Chondrocyte (in vitro differentiated cells): Measurements from ENCODE around the gene MATK. TPM values are rescaled to one million over a fixed set of nuclear protein-coding genes. Genes with fewer than 3 reads are reported as not detected.

Experiments used
- DNase-seq: peaks from one replicate; pipeline ENCODE4 v3.0.0; 2021; ENCODE audit warnings: mixed read lengths, low spot score
- H3K27ac Mint-ChIP-seq: one replicate; pipeline ENCODE4 v1.8.0; 2021; ENCODE audit warnings: mild to moderate bottlenecking, moderate library complexity, mixed read lengths; ENCODE audit not compliant: unreplicated experiment
- H3K27me3 Mint-ChIP-seq: 2 replicates; pipeline ENCODE4 v1.8.0; 2021; ENCODE audit warnings: low read depth, mixed read lengths
- H3K36me3 Mint-ChIP-seq: 2 replicates; pipeline ENCODE4 v1.8.0; 2021; ENCODE audit warnings: low read depth, mixed read lengths
- H3K4me1 Mint-ChIP-seq: 2 replicates; pipeline ENCODE4 v1.8.0; 2021; ENCODE audit warnings: low read depth, mild to moderate bottlenecking, mixed read lengths
- H3K4me3 Mint-ChIP-seq: one replicate; pipeline ENCODE4 v1.8.0; 2021; ENCODE audit warnings: mild to moderate bottlenecking, moderate library complexity, mixed read lengths; ENCODE audit not compliant: unreplicated experiment
- H3K9me3 Mint-ChIP-seq: 2 replicates; pipeline ENCODE4 v1.8.0; 2021; ENCODE audit warnings: low read depth, mixed read lengths
- CTCF ChIP-seq: fragments of 200-600 bp; sonication (generic); IDR thresholded peaks from 2 replicates; pipeline ENCODE4 v1.5.0; 2021; ENCODE audit warnings: antibody characterized with exemption, mild to moderate bottlenecking, moderate library complexity
- total RNA-seq: library from RNA; stranded (reverse); gene quantifications from 3 replicates; pipeline ENCODE4 v1.2.1, GENCODE V29; 2021

Gene MATK
- total RNA-seq, 1 donor from 2014 or later = not detected

DNA sequence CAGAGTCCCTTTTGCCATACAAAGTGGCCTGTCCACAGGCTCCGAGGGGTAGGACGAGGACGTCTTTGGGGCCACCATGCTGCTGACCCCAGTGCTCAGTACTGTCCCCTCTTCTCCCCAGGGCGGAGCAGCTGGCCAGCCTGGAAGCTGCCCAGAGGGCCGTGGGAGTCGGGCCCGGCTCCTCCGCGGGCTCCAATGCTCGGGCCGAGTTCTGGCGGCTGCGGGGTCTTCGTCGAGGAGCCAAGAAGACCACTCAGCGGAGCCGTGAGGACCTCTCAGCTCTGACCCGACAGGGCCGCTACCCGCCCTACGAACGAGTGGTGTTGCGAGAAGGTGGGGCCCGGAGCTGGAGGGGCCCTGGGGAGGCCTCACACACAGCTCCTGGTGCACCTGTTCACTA is 45.8 kb downstream of the MATK start:
- no peak for DNase-seq
- H3K4me1 Mint-ChIP-seq = no peaks in the 10 kb centered on the region
- H3K27me3 Mint-ChIP-seq = peaks cover 10% of the 10 kb centered on the region
- no peak for TF ChIP-seq CTCF
- no peaks in the 10 kb centered on the region for H3K9me3 Mint-ChIP-seq
- no peaks in the 10 kb centered on the region for H3K36me3 Mint-ChIP-seq
- no peak overlapping the region for H3K27ac Mint-ChIP-seq
- no peak overlapping the region for H3K4me3 Mint-ChIP-seq

GRCh38 chr19:3738477-3739220 is 47.5 kb downstream of the MATK start:
- Mint-ChIP-seq H3K27ac (no peak overlapping the region), H3K9me3 (no peaks in the 10 kb centered on the region), H3K27me3 (peaks cover 10% of the 10 kb centered on the region), H3K4me3 (no peak overlapping the region), H3K36me3 (no peaks in the 10 kb centered on the region), H3K4me1 (no peaks in the 10 kb centered on the region)
- no peak for DNase-seq
- no peak for TF ChIP-seq CTCF

DNA sequence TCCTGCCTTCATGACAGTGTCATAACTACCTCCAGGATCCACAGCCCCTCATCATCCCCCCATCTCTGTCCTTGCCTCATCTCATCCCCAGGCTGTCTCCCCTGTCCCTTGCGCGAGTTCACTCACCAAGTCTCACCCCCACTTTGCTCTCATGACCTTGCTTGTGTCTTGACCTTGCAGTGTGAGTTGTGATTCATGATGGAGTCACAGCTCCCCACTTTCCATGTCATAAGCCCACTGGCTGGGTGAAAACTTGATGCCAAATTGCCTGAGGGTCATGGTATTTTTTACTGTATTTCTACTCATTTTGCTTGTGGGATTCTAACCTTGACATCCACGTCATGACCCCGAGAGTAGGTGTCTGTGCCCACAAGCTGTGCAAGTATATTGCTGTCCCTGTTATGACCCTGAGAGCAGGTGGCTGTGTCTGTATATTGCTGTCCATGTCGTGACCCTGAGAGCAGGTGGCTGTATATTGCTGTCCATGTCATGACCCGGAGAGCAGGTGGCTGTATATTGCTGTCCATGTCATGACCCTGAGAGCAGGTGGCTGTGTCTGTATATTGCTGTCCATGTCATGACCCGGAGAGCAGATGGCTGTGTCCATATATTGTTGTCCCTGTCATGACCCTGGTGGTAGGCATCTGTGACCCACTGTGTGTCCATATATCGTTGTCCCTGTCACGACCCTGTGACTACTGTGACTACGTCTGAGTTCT is 48.5 kb downstream of the MATK start:
- no peak for TF ChIP-seq CTCF
- Mint-ChIP-seq H3K9me3 (no peaks in the 10 kb centered on the region), H3K4me3 (no peak overlapping the region), H3K36me3 (no peaks in the 10 kb centered on the region), H3K27ac (no peak overlapping the region), H3K27me3 (peaks cover 10% of the 10 kb centered on the region), H3K4me1 (no peaks in the 10 kb centered on the region)
- no peak for DNase-seq

DNA sequence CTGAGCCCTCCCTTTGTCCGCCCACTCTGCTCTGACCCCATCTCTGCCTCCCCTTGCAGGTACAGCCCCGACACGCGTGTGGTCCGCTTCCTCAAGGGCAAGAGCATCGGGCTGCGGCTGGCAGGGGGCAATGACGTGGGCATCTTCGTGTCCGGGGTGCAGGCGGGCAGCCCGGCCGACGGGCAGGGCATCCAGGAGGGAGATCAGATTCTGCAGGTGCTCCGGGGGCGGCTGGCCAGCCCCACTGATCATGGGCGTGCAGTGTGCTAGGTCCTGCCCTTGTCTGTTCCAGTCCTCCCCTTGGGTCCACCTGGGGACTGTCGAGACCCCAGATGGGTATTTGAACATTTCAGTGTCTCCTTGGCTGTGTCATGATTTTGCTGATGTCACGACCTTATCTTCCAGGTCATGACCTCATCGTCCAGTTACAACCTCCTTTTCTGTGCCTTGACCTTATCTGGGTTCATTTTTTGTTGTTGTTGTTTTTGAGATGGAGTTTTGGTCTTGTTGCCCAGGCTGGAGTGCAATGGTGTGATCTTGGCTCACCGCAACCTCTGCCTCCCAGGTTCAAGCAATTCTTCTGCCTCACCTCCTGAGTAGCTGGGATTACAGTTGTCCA is 50.0 kb downstream of the MATK start:
- no peak for TF ChIP-seq CTCF
- no peaks in the 10 kb centered on the region for H3K9me3 Mint-ChIP-seq
- no peak for DNase-seq
- peaks cover 10% of the 10 kb centered on the region for H3K27me3 Mint-ChIP-seq
- no peak overlapping the region for H3K27ac Mint-ChIP-seq
- H3K4me3 Mint-ChIP-seq = no peak overlapping the region
- no peaks in the 10 kb centered on the region for H3K36me3 Mint-ChIP-seq
- H3K4me1 Mint-ChIP-seq = no peaks in the 10 kb centered on the region

GRCh38 chr19:3734310-3734600 is 51.9 kb downstream of the MATK start:
- Mint-ChIP-seq H3K4me3 (no peak overlapping the region), H3K27ac (no peak overlapping the region), H3K36me3 (no peaks in the 10 kb centered on the region), H3K4me1 (no peaks in the 10 kb centered on the region), H3K27me3 (peaks cover 10% of the 10 kb centered on the region), H3K9me3 (no peaks in the 10 kb centered on the region)
- DNase-seq = no peak
- no peak for TF ChIP-seq CTCF
